IMR-90 (cell line): ENCODE results near the gene ATG12. TPM values are rescaled to one million over a fixed set of nuclear protein-coding genes. Genes with fewer than 3 reads are reported as not detected.

Experiments used
- ATAC-seq: fragments of 200-7000 bp; cut with Tn5 transposase; 2 replicates; pipeline ENCODE4 v1.9.1; 2020; ENCODE audit warnings: low read depth, mild to moderate bottlenecking, moderate library complexity
- BruUV-seq: library from RNA; stranded (reverse); fragments of 400-500 nt; replicated peaks from 2 replicates; lab custom pipeline; 2021; lab: Mats Ljungman, UMichigan
- CTCF ChIA-PET: fragments of 300-600 bp; formaldehyde crosslinking; extraction: SDS; loops from one replicate; lab custom pipeline; 2021; ENCODE audit warnings: antibody characterized with exemption; lab: Yijun Ruan, JAX
- POLR2A ChIA-PET: fragments of 300-600 bp; sonication (Branson Sonifier 250); formaldehyde crosslinking; loops from one replicate; lab custom pipeline; 2022; ENCODE audit warnings: antibody characterized with exemption; ENCODE audit not compliant: unreplicated experiment; lab: Charles Lee
- DNase-seq: peaks from one replicate; pipeline ENCODE4 v3.0.0; 2013
- H2AFZ ChIP-seq: replicated peaks from 2 replicates; pipeline ENCODE3; 2013; ENCODE audit warnings: low read length, mild to moderate bottlenecking; ENCODE audit not compliant: poor library complexity
- H2AK5ac ChIP-seq: 2 replicates; pipeline ENCODE4 v1.6.1; 2013; ENCODE audit warnings: low read depth, low read length, inconsistent platforms
- H2AK9ac ChIP-seq: replicated peaks from 2 replicates; pipeline ENCODE3; 2013; ENCODE audit warnings: mild to moderate bottlenecking, low read depth, low read length, moderate library complexity; ENCODE audit not compliant: poor library complexity
- H2BK120ac ChIP-seq: 2 replicates; pipeline ENCODE4 v1.6.1; 2013; ENCODE audit warnings: low read depth, low read length, inconsistent platforms
- H2BK15ac ChIP-seq: 3 replicates; pipeline ENCODE4 v1.6.1; 2013; ENCODE audit warnings: low read depth, low read length, inconsistent platforms
- H2BK20ac ChIP-seq: 2 replicates; pipeline ENCODE4 v1.6.1; 2013; ENCODE audit warnings: low read depth, mild to moderate bottlenecking, inconsistent platforms, low read length, moderate library complexity
- H2BK5ac ChIP-seq: 2 replicates; pipeline ENCODE4 v1.6.1; 2013; ENCODE audit warnings: mild to moderate bottlenecking, low read depth, low read length, inconsistent platforms; ENCODE audit not compliant: poor library complexity, severe bottlenecking
- H3K14ac ChIP-seq: replicated peaks from 2 replicates; pipeline ENCODE4 v1.6.1; 2013; ENCODE audit warnings: low read depth, low read length, inconsistent platforms
- H3K18ac ChIP-seq: 2 replicates; pipeline ENCODE4 v1.6.1; 2013; ENCODE audit warnings: low read depth, low read length, control low read depth
- H3K23ac ChIP-seq: 2 replicates; pipeline ENCODE4 v1.6.1; 2013; ENCODE audit warnings: low read depth, low read length, inconsistent platforms
- H3K27ac ChIP-seq: 2 replicates; pipeline ENCODE4 v1.5.1; 2013; ENCODE audit warnings: mild to moderate bottlenecking, control low read depth, low read length; ENCODE audit not compliant: insufficient read depth
- H3K27me3 ChIP-seq: 2 replicates; pipeline ENCODE4 v1.6.1; 2013; ENCODE audit warnings: low read length; ENCODE audit not compliant: control insufficient read depth, insufficient read depth
- H3K36me3 ChIP-seq: 2 replicates; pipeline ENCODE4 v1.6.1; 2013; ENCODE audit warnings: low read length, mixed read lengths; ENCODE audit not compliant: control insufficient read depth, insufficient read depth
- H3K4ac ChIP-seq: 2 replicates; pipeline ENCODE4 v1.6.1; 2013; ENCODE audit warnings: low read depth, low read length, inconsistent platforms
- H3K4me1 ChIP-seq: 2 replicates; pipeline ENCODE4 v1.6.1; 2013; ENCODE audit warnings: low read length, mixed read lengths; ENCODE audit not compliant: control insufficient read depth, insufficient read depth
- H3K4me2 ChIP-seq: 2 replicates; pipeline ENCODE4 v1.6.1; 2013; ENCODE audit warnings: low read depth, mild to moderate bottlenecking, control low read depth, low read length, moderate library complexity
- H3K4me3 ChIP-seq: 2 replicates; pipeline ENCODE4 v1.5.1; 2013; ENCODE audit warnings: low read depth, mild to moderate bottlenecking, control low read depth, low read length, moderate library complexity; ENCODE audit not compliant: insufficient read depth
- H3K56ac ChIP-seq: 2 replicates; pipeline ENCODE4 v1.6.1; 2013; ENCODE audit warnings: low read length, inconsistent platforms; ENCODE audit not compliant: insufficient read depth; ENCODE audit errors: extremely low read depth
- H3K79me1 ChIP-seq, 2 experiments: 2 replicates each; pipeline ENCODE4 v1.6.1; 2013; ENCODE audit warnings: low read length in 2 of 2, inconsistent platforms in 1 of 2, low read depth in 1 of 2
- H3K9ac ChIP-seq: 2 replicates; pipeline ENCODE4 v1.6.1; 2013; ENCODE audit warnings: low read depth, low read length, control low read depth
- H3K9me1 ChIP-seq: 2 replicates; pipeline ENCODE4 v1.6.1; 2013; ENCODE audit warnings: low read length, inconsistent platforms; ENCODE audit not compliant: insufficient read depth
- H3K9me3 ChIP-seq: 2 replicates; pipeline ENCODE4 v1.6.1; 2013; ENCODE audit warnings: low read length; ENCODE audit not compliant: control insufficient read depth, insufficient read depth
- H4K20me1 ChIP-seq: 2 replicates; pipeline ENCODE4 v1.6.1; 2013; ENCODE audit warnings: low read length, inconsistent platforms; ENCODE audit not compliant: insufficient read depth
- H4K5ac ChIP-seq: 2 replicates; pipeline ENCODE4 v1.6.1; 2013; ENCODE audit warnings: mild to moderate bottlenecking, low read depth, low read length, control low read depth
- H4K8ac ChIP-seq, 2 experiments: 2 replicates each; pipeline ENCODE4 v1.6.1; 2013; ENCODE audit warnings: low read depth in 2 of 2, low read length in 2 of 2, control low read depth in 1 of 2, inconsistent platforms in 1 of 2
- H4K91ac ChIP-seq: 2 replicates; pipeline ENCODE4 v1.6.1; 2013; ENCODE audit warnings: low read depth, low read length, inconsistent platforms; ENCODE audit not compliant: insufficient read depth
- CEBPB ChIP-seq: IDR thresholded peaks from 2 replicates; pipeline ENCODE4 v1.6.1; 2012; ENCODE audit warnings: low read depth, low read length, improper control_type of control experiment
- RCOR1 ChIP-seq: IDR thresholded peaks from 2 replicates; pipeline ENCODE4 v1.6.1; 2012; ENCODE audit warnings: mild to moderate bottlenecking, low read length, improper control_type of control experiment; ENCODE audit not compliant: insufficient replicate concordance
- WGBS, 2 experiments: methylation state at CpG; one replicate each; pipeline versions ENCODE4 v1.1.5 to v1.1.7; 2013; ENCODE audit warnings: missing lambda C conversion rate in 2 of 2; ENCODE audit not compliant: insufficient read length in 1 of 2; ENCODE audit errors: extremely low coverage in 2 of 2; 5-methylcytosine and 5-hydroxymethylcytosine counted together
- dilution Hi-C: fragments of 300-500 bp; cut with HindIII; formaldehyde crosslinking; loops from one replicate; pipeline ENCODE4 v1.14.3; 2018; ENCODE audit warnings: low sequenced_read_pairs; ENCODE audit not compliant: unreplicated experiment
- in situ Hi-C: fragments of 300-500 bp; cut with MboI; formaldehyde crosslinking; loops from 3 replicates; pipeline ENCODE4 v1.14.3; 2019; ENCODE audit warnings: low sequenced_read_pairs, inconsistent platforms, mixed read lengths
- intact Hi-C: fragments of 100-400 bp; cut with micrococcal nuclease; formaldehyde crosslinking; loops from 2 replicates; pipeline ENCODE4 v1.10.0; 2022
- polyA plus RNA-seq, 3 experiments: library from polyadenylated mRNA; depleted of rRNA; stranded (reverse); fragments of >200 nt; gene quantifications; 2 replicates each; pipeline ENCODE4 v1.2.3, GENCODE V29; 2012; ENCODE audit warnings: low replicate concordance in 1 of 3
- total RNA-seq: library from RNA; depleted of rRNA; stranded (reverse); fragments of >200 nt; gene quantifications from 2 replicates; pipeline ENCODE4 v1.2.3, GENCODE V29; 2012

Gene ATG12
- total and polyA plus RNA-seq, 2 of the 4 experiments (the other 2 are of a cell fraction), result 68.0 to 95.7 TPM

DNA sequence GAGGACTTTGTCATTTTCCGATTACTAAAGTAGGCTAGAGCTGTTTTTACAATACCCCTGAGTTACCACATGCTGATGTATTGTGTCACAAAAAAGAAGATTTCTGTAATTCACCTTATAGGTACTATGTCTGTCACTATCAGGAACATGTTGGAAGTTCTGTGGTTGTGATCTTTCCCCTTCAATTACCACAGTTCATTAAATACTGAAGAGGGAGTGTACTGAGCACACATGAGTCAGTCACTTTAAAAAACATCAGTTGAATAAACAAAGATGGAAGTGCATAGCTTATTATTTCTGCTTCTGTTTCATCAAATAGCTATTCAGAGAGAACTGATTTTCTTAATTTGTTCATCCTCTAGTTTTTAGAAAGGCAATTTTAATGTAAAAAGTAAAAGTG is 32.0 kb upstream of the ATG12 start:
- Histone ChIP-seq H3K23ac (no peak overlapping the region), H3K4me1 (no peaks in the 10 kb centered on the region), H2AFZ (no peak overlapping the region), H3K18ac (no peak overlapping the region), H2AK5ac (no peak overlapping the region), H3K36me3 (peaks cover 6% of the 10 kb centered on the region), H2AK9ac (no peak overlapping the region), H3K4ac (no peak overlapping the region), H2BK120ac (no peak overlapping the region), H2BK15ac (no peak overlapping the region), H3K9ac (no peak overlapping the region), H4K20me1 (no peaks in the 10 kb centered on the region; the same call in 1 of the 2 replicates), H3K4me2 (peak overlapping the region; percentile 14; the same call in 1 of the 2 replicates), H3K27me3 (no peaks in the 10 kb centered on the region), H3K9me3 (no peaks in the 10 kb centered on the region), H4K5ac (no peak overlapping the region), H3K56ac (no peak overlapping the region), H2BK5ac (no peak overlapping the region), H2BK20ac (no peak overlapping the region), H4K8ac (no peak overlapping the region), H3K79me1 (peaks cover 8 to 13% of the 10 kb centered on the region in 2 experiments), H3K9me1 (peaks cover 3% of the 10 kb centered on the region; the same call in 1 of the 2 replicates), H4K91ac (no peak overlapping the region), H3K14ac (no peak overlapping the region), H3K27ac (no peak overlapping the region), H3K4me3 (no peak overlapping the region)
- ATAC-seq (peak; percentile 95), DNase-seq (peak; percentile 76)
- no CpG with 5 or more reads among the region's 1 CpG for WGBS, 2 experiments
- ChIA-PET CTCF (interaction anchor here (0.6 kb wide), 1 partner anchor 245 kb away, joined by 3 read pairs; no protein-coding TSS in a partner anchor), POLR2A (no interaction called here)
- TF ChIP-seq CEBPB (0 out of 2 replicates have a peak, but pooled peaks have one; percentile 10), RCOR1 (no peak)
- intact Hi-C loops (no loop called here), dilution Hi-C loops (no loop called here), in situ Hi-C loops (no loop called here)
- BruUV-seq, result no TSS peak
